HepG2 (cell line): ENCODE results near the gene IER5L. TPM values are rescaled to one million over a fixed set of nuclear protein-coding genes. Genes with fewer than 3 reads are reported as not detected.
A peak's percentile ranks its signal among the peaks of the same experiment; 100 is the strongest.

Source experiments
- ATAC-seq: fragments of 200-7000 bp; cut with Tn5 transposase; 3 replicates; pipeline ENCODE4 v1.9.1; 2020; ENCODE audit warnings: mild to moderate bottlenecking, moderate library complexity
- BruUV-seq: library from RNA; stranded (reverse); fragments of 400-500 nt; replicated peaks from 2 replicates; lab custom pipeline; 2021; lab: Mats Ljungman, UMichigan
- CTCF ChIA-PET: fragments of 300-600 bp; formaldehyde crosslinking; extraction: SDS; loops from one replicate; lab custom pipeline; 2021; ENCODE audit warnings: low total read pairs, inconsistent platforms, low intra/inter-chr PET ratio; lab: Yijun Ruan, JAX
- POLR2A ChIA-PET: fragments of 350-600 bp; sonication (Branson Sonifier 250); formaldehyde crosslinking; loops from one replicate; lab custom pipeline; 2020; ENCODE audit warnings: antibody characterized with exemption, inconsistent platforms; lab: Yijun Ruan, JAX
- DNase-seq: peaks from one replicate; pipeline ENCODE4 v3.0.0-alpha.2; 2015; ENCODE audit warnings: low spot score
- FAIRE-seq: peaks from 3 replicates; lab custom pipeline; 2011; peaks lifted over from hg19 to GRCh38; lab: Jason Lieb, UNC
- H2AFZ ChIP-seq: one replicate; pipeline ENCODE4 v1.6.1; 2011; ENCODE audit warnings: low read length, inconsistent platforms
- H3K27ac ChIP-seq: fragments of 300-600 bp; 3 replicates; pipeline ENCODE4 v1.8.0; 2011; ENCODE audit warnings: mixed run types, mild to moderate bottlenecking, mixed read lengths, low read length, inconsistent platforms; ENCODE audit not compliant: insufficient read depth; ENCODE audit errors: extremely low read length
- H3K27me3 ChIP-seq, 2 experiments: fragments of 200-600 bp in 1 of 2; 2 replicates in 1 of 2; 3 replicates in 1 of 2; pipeline versions ENCODE4 v1.6.0 to v1.8.0; 2011; ENCODE audit warnings: low read length in 2 of 2, mild to moderate bottlenecking in 2 of 2, moderate library complexity in 2 of 2, inconsistent platforms in 1 of 2; ENCODE audit not compliant: insufficient read depth in 2 of 2, control insufficient read depth in 1 of 2
- H3K36me3 ChIP-seq, 2 experiments: fragments of 200-600 bp in 1 of 2; replicated peaks in 1 of 2; 2 replicates in 1 of 2; 3 replicates in 1 of 2; pipeline versions ENCODE4 v1.5.1 to v1.8.0; 2011; ENCODE audit warnings: low read length in 2 of 2, inconsistent platforms in 1 of 2; ENCODE audit not compliant: insufficient read depth in 2 of 2, control insufficient read depth in 1 of 2
- H3K4me1 ChIP-seq: 2 replicates; pipeline ENCODE4 v1.5.1; 2012; ENCODE audit warnings: low read length, inconsistent platforms; ENCODE audit not compliant: insufficient read depth
- H3K4me2 ChIP-seq: 2 replicates; pipeline ENCODE4 v1.6.0; 2011; ENCODE audit warnings: low read depth, low read length, inconsistent platforms
- H3K4me3 ChIP-seq, 3 experiments: fragments of 200-600 bp in 1 of 3; sonication (generic), shearing (Covaris generic) in 1 of 3; replicated peaks in 1 of 3; 2 replicates each; pipeline ENCODE4 v1.5.1; 2011 to 2016; ENCODE audit warnings: low read length in 3 of 3, inconsistent platforms in 2 of 3, low read depth in 2 of 3, mild to moderate bottlenecking in 2 of 3, control low read depth in 1 of 3, mixed read lengths in 1 of 3; ENCODE audit not compliant: insufficient read depth in 1 of 3
- H3K79me2 ChIP-seq: one replicate; pipeline ENCODE4 v1.6.1; 2011; ENCODE audit warnings: low read length, inconsistent platforms; ENCODE audit not compliant: insufficient read depth
- H3K9ac ChIP-seq: 2 replicates; pipeline ENCODE4 v1.6.0; 2011; ENCODE audit warnings: mild to moderate bottlenecking, low read depth, low read length, inconsistent platforms; ENCODE audit not compliant: insufficient read depth
- H3K9me3 ChIP-seq: 2 replicates; pipeline ENCODE4 v1.5.1; 2012; ENCODE audit warnings: mild to moderate bottlenecking, low read length
- H4K20me1 ChIP-seq: 2 replicates; pipeline ENCODE4 v1.6.0; 2011; ENCODE audit warnings: inconsistent platforms, mild to moderate bottlenecking, low read length, moderate library complexity; ENCODE audit not compliant: insufficient read depth
- DNMT3B ChIP-seq: conservative IDR thresholded peaks from 2 replicates; pipeline ENCODE4 v1.6.1; 2016; ENCODE audit warnings: missing biosample characterization, control low read depth
- FOXA3 ChIP-seq: IDR thresholded peaks from 2 replicates; pipeline ENCODE4 v1.6.1; 2016; ENCODE audit warnings: missing genetic modification reagents, missing compliant biosample characterization
- FUBP1 ChIP-seq: sonication (generic); formaldehyde crosslinking; IDR thresholded peaks from 2 replicates; pipeline ENCODE4 v1.5.1; 2020; ENCODE audit warnings: missing genetic modification reagents, mild to moderate bottlenecking, borderline replicate concordance
- HIVEP1 ChIP-seq: sonication (generic); formaldehyde crosslinking; IDR thresholded peaks from 2 replicates; pipeline ENCODE4 v1.4.0; 2020; ENCODE audit warnings: mild to moderate bottlenecking, missing genetic modification reagents
- IRF9 ChIP-seq: sonication (generic); formaldehyde crosslinking; IDR thresholded peaks from 2 replicates; pipeline ENCODE4 v1.8.0; 2022; ENCODE audit warnings: missing genetic modification reagents, mild to moderate bottlenecking, borderline replicate concordance
- KAT8 ChIP-seq: IDR thresholded peaks from 2 replicates; pipeline ENCODE4 v1.6.1; 2016; ENCODE audit warnings: missing genetic modification reagents, missing compliant biosample characterization
- MBNL3 ChIP-seq: fragments of 250-450 bp; sonication (Bioruptor Pico); conservative IDR thresholded peaks from 2 replicates; pipeline ENCODE4 v1.8.0; 2022; ENCODE audit warnings: mild to moderate bottlenecking, inconsistent platforms
- POGZ ChIP-seq: sonication (generic); formaldehyde crosslinking; IDR thresholded peaks from 2 replicates; pipeline ENCODE4 v1.4.0; 2020; ENCODE audit warnings: mild to moderate bottlenecking, missing genetic modification reagents
- RAD21 ChIP-seq: fragments of 450-650 bp; formaldehyde crosslinking; IDR thresholded peaks from 2 replicates; pipeline ENCODE4 v1.5.0; 2020; ENCODE audit warnings: mild to moderate bottlenecking
- SIN3A ChIP-seq: IDR thresholded peaks from 2 replicates; pipeline ENCODE4 v1.6.1; 2011; ENCODE audit warnings: low read depth, mild to moderate bottlenecking, control low read depth, low read length, borderline replicate concordance
- SMARCE1 ChIP-seq: fragments of 450-650 bp; IDR thresholded peaks from 2 replicates; pipeline ENCODE4 v1.6.1; 2017; ENCODE audit warnings: borderline replicate concordance
- XRCC5 ChIP-seq: fragments of 200-400 bp; formaldehyde crosslinking; optimal IDR thresholded peaks from 2 replicates; pipeline ENCODE3; 2017; ENCODE audit warnings: mild to moderate bottlenecking, low read length
- ZFX ChIP-seq: sonication (generic); formaldehyde crosslinking; IDR thresholded peaks from 2 replicates; pipeline ENCODE4 v1.4.0; 2020; ENCODE audit warnings: mild to moderate bottlenecking, low read depth, missing genetic modification reagents, moderate library complexity
- ZNF207 ChIP-seq: fragments of 450-650 bp; IDR thresholded peaks from 2 replicates; pipeline ENCODE4 v1.6.1; 2016; ENCODE audit warnings: antibody characterized with exemption, borderline replicate concordance
- ZNF329 ChIP-seq: sonication (generic); formaldehyde crosslinking; IDR thresholded peaks from 2 replicates; pipeline ENCODE4 v1.9.0; 2021; ENCODE audit warnings: low read depth, mild to moderate bottlenecking, missing genetic modification reagents
- ZNF354B ChIP-seq: sonication (generic); formaldehyde crosslinking; IDR thresholded peaks from 2 replicates; pipeline ENCODE4 v1.8.0; 2022; ENCODE audit warnings: mild to moderate bottlenecking, missing genetic modification reagents
- ZNF639 ChIP-seq: conservative IDR thresholded peaks from 2 replicates; pipeline ENCODE4 v1.6.1; 2018; ENCODE audit warnings: missing genetic modification reagents
- WGBS: methylation state at CpG from one replicate; pipeline ENCODE4 v1.1.6; 2017; ENCODE audit warnings: low lambda C conversion rate; 5-methylcytosine and 5-hydroxymethylcytosine counted together
- in situ Hi-C: cut with HindIII; loops from 2 replicates; pipeline ENCODE4 v1.10.0; 2017; ENCODE audit warnings: low pct_unique_long_range_greater_than_20kb; ENCODE audit not compliant: extremely low pct_ligation_motif_present
- intact Hi-C: fragments of 100-400 bp; cut with micrococcal nuclease; formaldehyde crosslinking; loops from one replicate; pipeline ENCODE4 v1.10.0; 2022; ENCODE audit not compliant: unreplicated experiment
- polyA plus RNA-seq, 8 experiments: library from polyadenylated mRNA; depleted of rRNA in 3 of 8; stranded (reverse) in 7 of 8; unstranded in 1 of 8; fragments of >200 nt; fragmentation: Illumina TruSeq in 4 of 8; extraction: Trizol in 4 of 8; gene quantifications; 2 replicates each; pipeline versions ENCODE4 v1.2.1 to v1.2.3, GENCODE V29; 2011 to 2016; ENCODE audit warnings: low read depth in 4 of 8, missing spikeins in 1 of 8, mixed read lengths in 1 of 8; ENCODE audit not compliant: insufficient read depth in 1 of 8
- total RNA-seq, 5 experiments: library from RNA; depleted of rRNA; stranded (reverse); fragments of >200 nt; fragmentation: Illumina TruSeq; extraction: Trizol; gene quantifications; 2 replicates each; pipeline ENCODE4 v1.2.3, GENCODE V29; 2016; ENCODE audit warnings: low read depth in 1 of 5

The IER5L gene
- total and polyA plus RNA-seq, 2 of the 13 experiments (the other 11 are each of a cell fraction or from before 2014, with no cell fraction given) = 1.8 to 3.3 TPM

- no peak for TF ChIP-seq ZNF354B (CRISPR knock-in tag)
- TF ChIP-seq, all 625 proteins: peak for 0
Measured at GRCh38 chr9:129133082-129133481, 45.0 kb downstream of the IER5L start (continued).

- peak; percentile 43 for DNase-seq
- no TSS peak for BruUV-seq
- H3K9ac ChIP-seq = no peak overlapping the region
- peaks cover 19 to 75% of the 10 kb centered on the region in 2 experiments for H3K36me3 ChIP-seq
- CTCF ChIA-PET = interaction anchor here (0.8 to 1.3 kb wide), 3 partner anchors 480 to 493 kb away, joined by 3 to 4 read pairs (median 3); no protein-coding TSS in a partner anchor
- no peaks in the 10 kb centered on the region for H4K20me1 ChIP-seq
- no peaks in the 10 kb centered on the region for H3K9me3 ChIP-seq
- intact Hi-C loops = no loop called here
- POLR2A ChIA-PET = interaction anchor here (1.0 to 1.3 kb wide), 6 partner anchors 9 to 51 kb away, joined by 3 to 7 read pairs (median 4); partner anchors contain the start of genes CRAT, DOLPP1 and PTPA
- H3K79me2 ChIP-seq = no peaks in the 10 kb centered on the region
- no peaks in the 10 kb centered on the region for H3K4me1 ChIP-seq
- 65% methylated on average over 13 of the region's 13 CpGs for WGBS
- peak; percentile 64 for FAIRE-seq
- H3K27me3 ChIP-seq = no peaks in the 10 kb centered on the region
- H2AFZ ChIP-seq = no peak overlapping the region
- H3K4me2 ChIP-seq = no peak overlapping the region
- no peak overlapping the region for H3K4me3 ChIP-seq
- ATAC-seq = peak; percentile 94
- H3K27ac ChIP-seq = no peak overlapping the region
- in situ Hi-C loops = no loop called here
- peak; percentile 86 for TF ChIP-seq XRCC5
- TF ChIP-seq ZNF207 = no peak
- TF ChIP-seq ZNF639 (CRISPR knock-in tag) = no peak
- TF ChIP-seq ZFX (CRISPR knock-in tag) = no peak
- TF ChIP-seq FOXA3 (CRISPR knock-in tag) = no peak
- TF ChIP-seq HIVEP1 (CRISPR knock-in tag) = no peak
- 0 out of 2 replicates have a peak, but pooled peaks have one; percentile 58 for TF ChIP-seq IRF9 (CRISPR knock-in tag)
- peak; percentile 78 for TF ChIP-seq RAD21 (CRISPR knock-in tag)
- no peak for TF ChIP-seq DNMT3B (CRISPR knock-in tag)
- no peak for TF ChIP-seq SIN3A
- no peak for TF ChIP-seq ZNF329
- TF ChIP-seq KAT8 (CRISPR knock-in tag) = no peak
- TF ChIP-seq FUBP1 (CRISPR knock-in tag) = no peak
- no peak for TF ChIP-seq SMARCE1
- TF ChIP-seq MBNL3 (CRISPR knock-in tag) = no peak
- no peak for TF ChIP-seq POGZ (CRISPR knock-in tag)
Measured at GRCh38 chr9:129131300-129132145, 46.5 kb downstream of the IER5L start.
